NB4 (cell line): ENCODE measurements around the gene GAGE12E.
"Not testable (repeated sequence)": the region's sequence is repeated elsewhere in the genome, so short reads cannot be mapped to it uniquely, and the experiment has no call there.

Experiments used
- CTCF ChIP-seq: IDR thresholded peaks from one replicate; pipeline ENCODE4 v1.5.1; 2012; ENCODE audit warnings: low read depth, low read length
- MAX ChIP-seq: IDR thresholded peaks from 2 replicates; pipeline ENCODE4 v1.6.1; 2011; ENCODE audit warnings: low read depth, low read length
- MYC ChIP-seq: IDR thresholded peaks from 2 replicates; pipeline ENCODE4 v1.6.1; 2011; ENCODE audit warnings: low read depth, low read length
- POLR2A ChIP-seq: IDR thresholded peaks from 2 replicates; pipeline ENCODE4 v1.6.1; 2011; ENCODE audit warnings: mild to moderate bottlenecking; ENCODE audit not compliant: insufficient read length; ENCODE audit errors: extremely low read depth

GRCh38 chrX:49541433-49541832, 9.7 kb upstream of the GAGE12E start, which contains the start of gene GAGE12D:
- not testable (repeated sequence) for TF ChIP-seq CTCF, MAX, POLR2A, MYC
